ENCODE results near the gene ABAT.

DNA sequence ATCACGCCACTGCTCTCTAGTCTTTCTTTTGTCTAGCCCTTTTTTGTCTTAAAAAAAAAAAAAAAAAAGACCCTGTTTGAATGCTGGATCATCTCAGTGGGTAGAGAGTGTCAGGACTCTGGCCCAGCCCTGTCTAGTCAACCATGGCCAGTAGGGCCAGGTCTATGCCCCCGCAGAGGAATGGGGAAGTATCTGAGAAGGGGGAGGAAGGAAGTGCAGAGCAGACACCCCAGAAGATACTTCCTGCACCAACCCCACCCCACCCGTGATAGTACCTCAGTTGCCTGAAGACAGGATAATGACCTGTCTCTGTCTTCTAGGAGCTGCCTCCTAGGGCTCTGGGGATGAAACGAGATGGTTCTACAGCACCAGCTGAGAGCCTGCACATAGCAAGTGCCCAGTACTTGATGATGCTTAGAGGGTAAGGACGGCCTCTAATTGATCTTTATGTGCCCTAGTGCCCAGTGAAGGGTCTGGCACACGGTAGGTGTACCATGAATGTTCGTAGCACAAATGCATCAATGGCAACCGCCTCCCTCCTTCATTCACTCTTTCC lies 55.4 kb downstream of the ABAT start:
- TF ChIP-seq, protein P1, sequence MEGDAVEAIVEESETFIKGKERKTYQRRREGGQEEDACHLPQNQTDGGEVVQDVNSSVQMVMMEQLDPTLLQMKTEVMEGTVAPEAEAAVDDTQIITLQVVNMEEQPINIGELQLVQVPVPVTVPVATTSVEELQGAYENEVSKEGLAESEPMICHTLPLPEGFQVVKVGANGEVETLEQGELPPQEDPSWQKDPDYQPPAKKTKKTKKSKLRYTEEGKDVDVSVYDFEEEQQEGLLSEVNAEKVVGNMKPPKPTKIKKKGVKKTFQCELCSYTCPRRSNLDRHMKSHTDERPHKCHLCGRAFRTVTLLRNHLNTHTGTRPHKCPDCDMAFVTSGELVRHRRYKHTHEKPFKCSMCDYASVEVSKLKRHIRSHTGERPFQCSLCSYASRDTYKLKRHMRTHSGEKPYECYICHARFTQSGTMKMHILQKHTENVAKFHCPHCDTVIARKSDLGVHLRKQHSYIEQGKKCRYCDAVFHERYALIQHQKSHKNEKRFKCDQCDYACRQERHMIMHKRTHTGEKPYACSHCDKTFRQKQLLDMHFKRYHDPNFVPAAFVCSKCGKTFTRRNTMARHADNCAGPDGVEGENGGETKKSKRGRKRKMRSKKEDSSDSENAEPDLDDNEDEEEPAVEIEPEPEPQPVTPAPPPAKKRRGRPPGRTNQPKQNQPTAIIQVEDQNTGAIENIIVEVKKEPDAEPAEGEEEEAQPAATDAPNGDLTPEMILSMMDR (IDR thresholded peaks at IDR 0.05): no peak
- TF ChIP-seq EP300 (IDR thresholded peaks at IDR 0.05) (no peak), POLR2AphosphoS5 (IDR thresholded peaks at IDR 0.05) (no peak), POLR2A (IDR thresholded peaks at IDR 0.05) (no peak)
